ENCODE measurements around the gene ANKRD55. TPM values are rescaled to one million over a fixed set of nuclear protein-coding genes. Genes with fewer than 3 reads are reported as not detected.
"Not testable (repeated sequence)": the region's sequence is repeated elsewhere in the genome, so short reads cannot be mapped to it uniquely, and the experiment has no call there.

The ANKRD55 gene
- total RNA-seq, 2 experiments from 2014 or later = 0.19 to 0.71 TPM

DNA sequence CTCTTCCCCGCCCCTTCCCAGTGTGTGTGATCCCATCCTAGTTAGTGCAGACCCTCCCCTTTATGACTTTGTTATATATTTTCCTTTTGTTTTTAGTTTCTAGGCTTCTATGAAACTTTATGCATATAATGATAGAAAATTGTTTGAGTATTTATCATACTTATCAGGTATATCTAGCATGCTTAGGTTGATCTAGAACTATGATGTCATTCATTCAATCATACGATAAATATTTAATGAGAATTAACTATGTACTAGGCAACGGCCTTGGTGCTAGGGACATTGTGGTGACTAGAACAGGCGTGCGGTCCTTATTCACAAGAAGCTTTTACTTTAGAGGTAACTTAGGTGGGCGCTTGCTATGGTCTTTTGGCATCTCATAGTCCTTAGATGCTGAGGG is 13.6 kb upstream of the ANKRD55 start:
- Mint-ChIP-seq H3K27me3 (peaks cover 2% of the 10 kb centered on the region), H3K9me3 (peaks cover 6% of the 10 kb centered on the region), H3K27ac (no peak overlapping the region), H3K4me1 (no peaks in the 10 kb centered on the region), H3K36me3 (no peaks in the 10 kb centered on the region), H3K4me3 (no peak overlapping the region)
- DNase-seq (no peak), ATAC-seq (ENCODE audit: low read depth) (no peak)
- POLR2A ChIA-PET = interaction anchor here (0.7 kb wide), 1 partner anchor 474 kb away, joined by 3 read pairs; no protein-coding TSS in a partner anchor

DNA sequence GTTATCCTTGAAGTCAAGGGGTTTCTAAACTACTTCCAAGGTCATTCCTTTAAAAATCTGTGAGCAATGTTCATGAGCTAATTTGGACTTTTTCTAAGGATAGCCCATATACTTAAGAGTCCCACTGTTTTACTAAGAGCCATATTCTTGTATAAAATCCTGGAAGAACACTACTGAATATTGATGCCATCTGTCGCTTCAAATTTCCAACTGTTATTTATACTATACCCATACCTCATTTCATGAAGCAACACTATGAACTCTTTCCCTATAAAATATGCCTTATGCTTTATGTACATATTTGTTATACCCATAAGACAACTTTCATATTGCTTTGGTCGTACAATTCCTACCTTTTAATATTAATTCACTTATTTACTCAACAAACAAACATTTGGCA is 12.4 kb upstream of the ANKRD55 start:
- peaks cover 15% of the 10 kb centered on the region for H3K9me3 Mint-ChIP-seq
- DNase-seq (no peak), ATAC-seq (ENCODE audit: low read depth) (no peak)
- no peak overlapping the region for H3K4me3 Mint-ChIP-seq
- peaks cover 5% of the 10 kb centered on the region for H3K27me3 Mint-ChIP-seq
- H3K27ac Mint-ChIP-seq = no peak overlapping the region
- no peaks in the 10 kb centered on the region for H3K4me1 Mint-ChIP-seq
- POLR2A ChIA-PET = no interaction called here
- H3K36me3 Mint-ChIP-seq = no peaks in the 10 kb centered on the region

DNA sequence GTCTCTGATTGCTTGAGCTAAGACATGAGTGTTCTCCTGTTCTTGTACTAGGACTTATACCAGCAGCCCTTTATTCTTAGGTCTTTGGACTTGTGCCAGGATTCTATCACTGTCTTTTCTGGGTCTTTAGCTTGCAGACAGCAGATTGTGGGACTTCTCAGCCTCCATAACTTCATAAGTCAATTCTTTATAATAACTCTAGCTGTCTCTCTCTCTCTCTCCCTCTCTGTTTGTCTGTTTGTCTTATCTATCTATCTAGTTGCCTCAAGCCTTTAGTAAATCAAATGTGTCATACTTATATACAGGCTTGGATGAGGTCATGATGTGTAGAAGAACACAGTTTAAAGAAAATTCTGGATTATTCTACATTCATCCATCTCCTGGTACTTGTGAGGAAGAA is 11.5 kb upstream of the ANKRD55 start:
- no peak overlapping the region for H3K27ac Mint-ChIP-seq
- no peaks in the 10 kb centered on the region for H3K36me3 Mint-ChIP-seq
- peaks cover 15% of the 10 kb centered on the region for H3K9me3 Mint-ChIP-seq
- no peaks in the 10 kb centered on the region for H3K4me1 Mint-ChIP-seq
- DNase-seq = no peak
- no peak overlapping the region for H3K4me3 Mint-ChIP-seq
- ATAC-seq (ENCODE audit: low read depth) = no peak
- H3K27me3 Mint-ChIP-seq = peaks cover 5% of the 10 kb centered on the region
- POLR2A ChIA-PET = no interaction called here

DNA sequence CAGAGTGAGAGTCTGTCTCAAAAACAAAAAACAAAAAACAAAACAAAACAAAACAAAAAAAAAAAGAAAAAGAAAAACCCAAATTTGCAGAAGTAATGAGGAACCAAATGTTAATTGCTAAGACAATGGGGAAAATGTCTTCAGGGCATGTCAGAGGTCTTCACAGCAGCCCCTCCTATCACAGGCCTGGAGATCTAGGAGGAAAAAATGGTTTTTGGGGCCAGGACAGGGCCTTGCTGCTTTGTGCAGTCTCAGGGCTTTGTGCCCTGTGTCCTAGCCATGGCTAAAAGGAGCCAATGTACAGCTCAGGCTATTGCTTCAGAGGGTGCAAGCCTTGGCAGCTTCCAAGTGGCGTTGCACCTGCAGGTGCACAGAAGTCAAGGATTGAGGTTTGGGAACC is 9.1 kb upstream of the ANKRD55 start:
- DNase-seq; H3K4me3 Mint-ChIP-seq; H3K27me3 Mint-ChIP-seq; ATAC-seq (ENCODE audit: low read depth); H3K4me1 Mint-ChIP-seq; H3K27ac Mint-ChIP-seq; H3K36me3 Mint-ChIP-seq; POLR2A ChIA-PET: not testable (repeated sequence)
- H3K9me3 Mint-ChIP-seq = peaks cover 14% of the 10 kb centered on the region

DNA sequence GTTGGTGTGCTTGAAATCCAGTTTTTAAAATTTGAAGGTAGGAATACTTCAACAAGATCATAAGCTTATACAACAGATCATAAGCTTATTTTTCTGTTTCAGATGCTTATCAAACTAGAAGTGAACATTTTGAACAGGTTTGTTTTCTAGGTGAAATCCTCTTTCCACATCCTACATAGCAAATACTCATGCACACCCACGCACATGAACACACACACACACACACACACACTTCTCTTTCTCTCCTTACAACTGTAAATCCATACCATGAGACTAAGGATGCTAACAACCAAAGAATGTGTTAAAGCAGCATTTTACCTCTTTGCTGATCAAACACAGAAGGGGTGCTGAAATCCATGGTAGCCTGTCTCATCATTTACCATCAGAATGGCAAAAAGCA is 592 bp downstream of the ANKRD55 start:
- POLR2A ChIA-PET = no interaction called here
- Mint-ChIP-seq H3K4me1 (no peaks in the 10 kb centered on the region), H3K9me3 (no peaks in the 10 kb centered on the region), H3K27me3 (peaks cover 9% of the 10 kb centered on the region), H3K4me3 (no peak overlapping the region), H3K27ac (no peak overlapping the region), H3K36me3 (peaks cover 1% of the 10 kb centered on the region)
- ATAC-seq (ENCODE audit: low read depth) (no peak), DNase-seq (no peak)

DNA sequence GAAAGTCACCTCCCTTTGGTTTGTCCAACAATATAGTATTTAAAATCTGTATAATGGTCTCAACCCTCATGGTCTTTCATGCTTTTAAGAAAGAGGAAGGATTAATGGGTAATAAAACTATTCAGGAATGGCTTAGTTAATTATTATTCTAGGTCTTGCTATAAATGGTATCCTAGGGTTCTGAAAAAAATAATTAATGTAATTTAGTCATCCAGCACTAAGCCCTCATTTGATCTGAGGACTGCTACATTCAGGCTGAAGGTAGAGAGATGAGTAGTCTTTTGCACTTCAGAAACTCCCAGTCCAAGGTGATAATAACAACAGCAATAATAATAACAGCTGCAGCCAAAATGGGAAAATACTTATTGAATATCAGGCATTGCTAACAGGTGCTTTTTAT is 2.6 kb downstream of the ANKRD55 start:
- POLR2A ChIA-PET = no interaction called here
- no peaks in the 10 kb centered on the region for H3K36me3 Mint-ChIP-seq
- H3K27me3 Mint-ChIP-seq = peaks cover 13% of the 10 kb centered on the region
- peaks cover 4% of the 10 kb centered on the region for H3K4me1 Mint-ChIP-seq
- H3K9me3 Mint-ChIP-seq = peaks cover 5% of the 10 kb centered on the region
- no peak overlapping the region for H3K4me3 Mint-ChIP-seq
- no peak overlapping the region for H3K27ac Mint-ChIP-seq
- ATAC-seq (ENCODE audit: low read depth) (no peak), DNase-seq (no peak)

DNA sequence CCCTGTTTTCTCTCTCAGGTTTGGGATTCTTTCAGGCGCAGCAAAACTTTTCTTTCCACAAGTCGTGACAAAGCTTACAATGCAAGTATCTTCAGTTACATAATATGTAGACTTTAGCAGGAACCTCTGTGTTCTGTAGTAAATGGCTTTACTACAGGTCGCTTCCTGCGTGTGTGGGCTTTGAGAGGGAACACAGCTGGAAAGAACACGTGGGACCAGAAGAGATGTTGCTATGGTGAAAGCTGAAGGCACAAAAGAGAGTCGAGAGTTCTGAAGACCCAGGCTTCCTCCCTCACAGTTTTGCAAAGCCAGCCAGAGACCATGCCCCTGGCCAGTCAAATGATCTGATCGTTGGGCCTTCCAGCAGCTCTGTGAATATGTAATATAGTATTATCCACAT is 4.0 kb downstream of the ANKRD55 start:
- peaks cover 8% of the 10 kb centered on the region for H3K9me3 Mint-ChIP-seq
- DNase-seq = no peak
- peaks cover 13% of the 10 kb centered on the region for H3K27me3 Mint-ChIP-seq
- POLR2A ChIA-PET = no interaction called here
- H3K36me3 Mint-ChIP-seq = no peaks in the 10 kb centered on the region
- peaks cover 4% of the 10 kb centered on the region for H3K4me1 Mint-ChIP-seq
- no peak overlapping the region for H3K27ac Mint-ChIP-seq
- H3K4me3 Mint-ChIP-seq = no peak overlapping the region
- no peak for ATAC-seq (ENCODE audit: low read depth)

DNA sequence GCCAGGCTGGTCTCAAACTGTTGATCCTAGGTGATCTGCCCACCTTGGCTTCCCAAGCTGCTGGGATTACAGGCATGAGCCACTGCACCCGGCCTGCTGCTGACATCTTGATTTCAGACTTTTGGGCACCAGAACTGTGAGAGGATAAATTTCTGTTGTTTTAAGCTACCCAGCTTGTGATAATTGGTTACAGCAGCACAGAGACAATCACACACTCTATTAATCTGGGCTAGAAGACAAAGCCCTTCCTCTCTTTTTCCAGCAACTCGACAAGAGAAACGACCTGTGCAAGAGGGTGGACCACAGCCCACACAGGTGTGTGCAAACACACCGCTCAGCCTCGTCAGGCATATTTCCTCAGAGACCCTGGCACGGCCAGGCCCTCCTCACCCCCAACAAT is 4.5 kb downstream of the ANKRD55 start:
- Mint-ChIP-seq H3K4me3 (no peak overlapping the region), H3K9me3 (peaks cover 8% of the 10 kb centered on the region), H3K27me3 (peaks cover 13% of the 10 kb centered on the region), H3K27ac (no peak overlapping the region), H3K36me3 (no peaks in the 10 kb centered on the region), H3K4me1 (peaks cover 4% of the 10 kb centered on the region)
- POLR2A ChIA-PET = interaction anchor here (0.7 kb wide), 1 partner anchor 68 kb away, joined by 3 read pairs; no protein-coding TSS in a partner anchor
- DNase-seq = no peak
- ATAC-seq (ENCODE audit: low read depth) = no peak

DNA sequence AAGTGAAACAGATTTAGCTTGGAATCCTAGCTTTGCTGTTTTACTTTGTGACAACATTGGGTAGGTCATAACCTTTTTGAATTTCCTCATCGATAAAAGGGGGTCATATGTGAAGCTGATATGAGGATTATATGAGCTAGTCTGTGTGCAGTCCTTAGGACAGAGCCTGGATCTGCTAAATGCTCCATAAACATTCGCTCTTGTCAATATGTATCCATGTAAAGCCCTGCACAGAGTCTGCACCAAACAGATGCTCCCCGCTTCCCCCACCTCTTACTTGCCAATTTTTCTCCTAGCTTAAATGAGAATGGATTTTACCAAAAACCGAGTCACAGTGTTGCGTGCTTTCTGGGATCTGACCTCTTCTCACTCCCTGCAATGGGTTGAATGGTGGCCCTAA is 5.4 kb downstream of the ANKRD55 start:
- no peak for DNase-seq
- no peaks in the 10 kb centered on the region for H3K36me3 Mint-ChIP-seq
- H3K27me3 Mint-ChIP-seq = peaks cover 8% of the 10 kb centered on the region
- no peak overlapping the region for H3K27ac Mint-ChIP-seq
- H3K4me1 Mint-ChIP-seq = peaks cover 4% of the 10 kb centered on the region
- peaks cover 9% of the 10 kb centered on the region for H3K9me3 Mint-ChIP-seq
- ATAC-seq (ENCODE audit: low read depth) = no peak
- POLR2A ChIA-PET = no interaction called here
- no peak overlapping the region for H3K4me3 Mint-ChIP-seq

DNA sequence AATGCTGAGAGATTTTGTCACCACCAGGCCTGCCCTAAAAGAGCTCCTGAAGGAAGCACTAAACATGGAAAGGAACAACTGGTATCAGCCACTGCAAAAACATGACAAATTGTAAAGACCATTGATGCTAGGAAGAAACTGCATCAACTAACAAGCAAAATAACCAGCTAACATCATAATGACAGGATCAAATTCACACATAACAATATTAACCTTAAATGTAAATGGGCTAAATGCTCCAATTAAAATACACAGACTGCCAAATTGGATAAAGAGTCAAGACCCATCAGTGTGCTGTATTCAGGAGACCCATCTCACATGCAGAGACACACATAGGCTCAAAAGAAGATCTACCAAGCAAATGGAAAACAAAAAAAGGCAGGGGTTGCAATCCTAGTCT is 9.8 kb downstream of the ANKRD55 start:
- DNase-seq; H3K36me3 Mint-ChIP-seq; H3K4me3 Mint-ChIP-seq; H3K4me1 Mint-ChIP-seq; H3K27ac Mint-ChIP-seq; H3K27me3 Mint-ChIP-seq; ATAC-seq (ENCODE audit: low read depth); POLR2A ChIA-PET: not testable (repeated sequence)
- H3K9me3 Mint-ChIP-seq = peaks cover 21% of the 10 kb centered on the region

DNA sequence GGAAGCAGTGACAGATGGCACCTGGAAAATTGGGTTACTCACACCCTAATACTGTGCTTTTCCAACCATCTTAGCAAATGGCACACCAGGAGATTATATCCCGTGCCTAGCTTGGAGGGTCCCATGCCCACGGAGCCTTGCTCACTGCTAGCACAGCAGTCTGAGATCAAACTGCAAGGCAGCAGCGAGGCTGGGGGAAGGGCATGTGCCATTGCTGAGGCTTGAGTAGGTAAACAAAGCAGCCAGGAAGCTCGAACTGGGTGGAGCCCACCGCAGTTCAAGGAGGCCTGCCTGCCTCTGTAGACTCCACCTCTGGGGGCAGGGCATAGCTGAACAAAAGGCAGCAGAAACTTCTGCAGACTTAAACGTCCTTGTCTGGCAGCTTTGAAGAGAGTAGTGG is 11.5 kb downstream of the ANKRD55 start:
- H3K4me3 Mint-ChIP-seq; H3K27ac Mint-ChIP-seq; ATAC-seq (ENCODE audit: low read depth); DNase-seq; POLR2A ChIA-PET; H3K4me1 Mint-ChIP-seq; H3K36me3 Mint-ChIP-seq: not testable (repeated sequence)
- Mint-ChIP-seq H3K27me3 (peaks cover 11% of the 10 kb centered on the region), H3K9me3 (peaks cover 24% of the 10 kb centered on the region)

DNA sequence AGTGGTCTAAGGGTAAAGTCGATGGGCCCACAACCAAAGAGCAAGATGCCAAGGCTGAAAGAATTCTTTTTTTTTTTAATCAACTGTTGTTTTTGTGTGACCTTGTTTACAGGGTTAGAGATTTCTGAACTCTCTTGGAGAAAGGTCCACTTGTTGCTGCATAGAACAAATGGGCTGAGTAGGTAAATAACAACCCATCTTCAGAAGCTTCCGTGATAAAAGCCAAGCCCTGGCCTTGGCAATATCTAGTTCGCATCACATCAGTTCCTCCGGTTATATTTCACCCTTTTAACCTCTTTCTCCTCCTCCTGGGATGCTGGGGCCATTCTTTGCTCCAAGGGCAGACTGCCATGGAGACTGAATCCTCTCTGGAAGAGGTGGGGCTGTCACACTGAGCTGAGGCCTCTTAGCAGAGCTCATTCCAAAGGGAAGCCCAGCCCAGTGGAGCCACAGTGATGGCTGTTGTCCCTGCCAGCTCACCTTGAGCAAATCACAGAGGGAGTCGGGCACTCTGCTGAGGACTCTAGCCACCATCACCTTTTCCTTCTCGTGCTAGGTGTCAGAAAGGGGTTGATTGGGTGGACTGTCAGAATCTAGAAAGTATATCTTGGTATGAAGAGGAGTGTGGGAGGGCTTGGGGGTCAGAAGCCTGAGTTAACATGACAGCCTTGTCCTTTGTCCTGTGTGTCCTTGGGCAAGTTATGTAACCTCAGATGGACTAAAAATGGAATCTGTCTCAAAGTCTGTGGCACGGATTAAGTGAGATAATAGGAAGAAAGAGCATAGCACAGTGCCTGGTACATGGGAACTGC is 17.9 kb downstream of the ANKRD55 start:
- Mint-ChIP-seq H3K4me1 (no peaks in the 10 kb centered on the region), H3K4me3 (no peak overlapping the region), H3K36me3 (no peaks in the 10 kb centered on the region), H3K27ac (no peak overlapping the region), H3K9me3 (peaks cover 18% of the 10 kb centered on the region), H3K27me3 (peaks cover 8% of the 10 kb centered on the region)
- DNase-seq (no peak), ATAC-seq (ENCODE audit: low read depth) (no peak)
- POLR2A ChIA-PET = no interaction called here

DNA sequence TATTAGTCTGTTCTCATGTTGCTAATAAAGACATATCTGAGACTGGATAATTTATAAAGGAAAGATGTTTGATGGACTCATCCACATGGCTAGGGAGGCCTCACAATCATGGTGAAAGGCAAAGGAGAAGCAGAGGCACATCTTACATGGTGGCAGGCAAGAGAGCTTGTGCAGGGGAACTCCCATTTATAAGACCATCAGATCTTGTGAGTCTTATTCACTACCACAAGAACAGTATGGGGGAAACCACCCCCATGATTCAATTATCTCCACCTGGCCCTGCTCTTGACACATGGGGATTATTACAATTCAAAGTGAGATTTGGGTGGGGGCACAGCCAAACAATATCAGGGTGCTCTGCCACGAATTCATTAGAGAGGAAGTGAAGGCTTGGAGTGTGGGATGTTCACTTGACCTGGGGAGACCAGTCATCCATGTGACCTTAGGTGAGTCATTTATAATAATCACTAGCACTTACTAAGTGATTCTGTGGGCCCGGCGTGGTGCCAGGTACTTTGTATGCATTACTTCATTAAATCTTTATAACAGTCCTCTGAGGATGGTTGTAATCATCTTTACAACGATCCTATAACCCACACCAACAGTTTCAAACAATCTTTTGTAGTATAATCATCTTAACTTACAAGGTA is 19.1 kb downstream of the ANKRD55 start:
- H3K4me3 Mint-ChIP-seq; POLR2A ChIA-PET; ATAC-seq (ENCODE audit: low read depth); H3K36me3 Mint-ChIP-seq; H3K27me3 Mint-ChIP-seq; H3K4me1 Mint-ChIP-seq; H3K27ac Mint-ChIP-seq; DNase-seq: not testable (repeated sequence)
- H3K9me3 Mint-ChIP-seq = peaks cover 16% of the 10 kb centered on the region

Measured in activated naive CD8-positive, alpha-beta T cell treated with anti-CD3 and anti-CD28 coated beads, Interleukin-2, amount 10 ng/mL, durations not matched to agents 7 days and 5 days (primary cell).